H1 (cell line): ENCODE measurements around the gene ARHGEF6. TPM values are rescaled to one million over a fixed set of nuclear protein-coding genes. Genes with fewer than 3 reads are reported as not detected.

Experiments used
- CHD7 ChIP-seq: fragments of 300-600 bp; sonication (generic); IDR thresholded peaks from 2 replicates; pipeline ENCODE4 v1.7.1; 2012; ENCODE audit warnings: low read length, moderate library complexity, mild to moderate bottlenecking, inconsistent platforms; ENCODE audit not compliant: insufficient replicate concordance
- TEAD4 ChIP-seq: IDR thresholded peaks from 2 replicates; pipeline ENCODE4 v1.6.1; 2012; ENCODE audit warnings: low read depth, low read length, inconsistent platforms, mixed read lengths
- polyA plus RNA-seq, 7 experiments: library from polyadenylated mRNA; depleted of rRNA in 3 of 7; stranded (reverse) in 5 of 7; unstranded in 2 of 7; fragments of >200 nt in 5 of 7; fragments of 200-250 nt in 2 of 7; gene quantifications; 1 replicate in 5 of 7; 2 replicates in 1 of 7; 4 replicates in 1 of 7; pipeline versions ENCODE4 v1.2.1 to v1.2.3, GENCODE V29; 2011 to 2013; ENCODE audit warnings: missing spikeins in 2 of 7, mixed read lengths in 2 of 7
- total RNA-seq: library from RNA; stranded (reverse); fragmentation: NEBNext Ultra II Directional; extraction: Animal tissue kit (Norgen Biotek cat#: 25700); gene quantifications from 2 replicates; pipeline ENCODE4 v1.2.1, GENCODE V29; 2021

Gene ARHGEF6
- total and polyA plus RNA-seq, 2 of the 8 experiments (the other 6 are each of a cell fraction or from before 2014, with no cell fraction given) = 3.6 to 3.7 TPM

GRCh38 chrX:136754651-136755050, 26.1 kb downstream of the ARHGEF6 start (continued):
- TF ChIP-seq CHD7 (no peak), TEAD4 (no peak)
